NCI-H2107 (cell line): ENCODE data around the gene MRPL50.

Experiments used
- DNase-seq: peaks from one replicate; lab custom pipeline; 2025; lab: John Stamatoyannopoulos, UW

Gene MRPL50

DNA sequence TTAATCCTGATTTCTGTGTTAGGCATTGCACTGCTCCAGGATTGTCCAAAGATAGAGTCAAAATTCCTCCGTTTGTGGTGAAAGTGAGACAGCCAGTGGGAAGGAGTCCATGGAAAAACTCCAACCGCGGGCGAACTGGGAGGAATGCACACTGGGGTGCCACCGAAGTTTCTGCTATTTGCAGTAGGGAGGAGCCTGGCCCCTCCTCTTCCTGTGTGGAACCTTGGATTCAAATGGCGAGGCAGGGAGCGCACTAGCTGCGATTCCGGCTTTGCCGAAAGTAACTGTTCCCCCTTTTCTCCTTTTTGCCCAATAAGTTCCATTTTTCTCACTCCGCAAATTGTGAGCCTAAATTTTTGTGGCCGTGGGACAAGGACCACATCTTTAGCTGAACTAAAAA lies 22.9 kb downstream of the MRPL50 start:
- DNase-seq, result no peak

DNA sequence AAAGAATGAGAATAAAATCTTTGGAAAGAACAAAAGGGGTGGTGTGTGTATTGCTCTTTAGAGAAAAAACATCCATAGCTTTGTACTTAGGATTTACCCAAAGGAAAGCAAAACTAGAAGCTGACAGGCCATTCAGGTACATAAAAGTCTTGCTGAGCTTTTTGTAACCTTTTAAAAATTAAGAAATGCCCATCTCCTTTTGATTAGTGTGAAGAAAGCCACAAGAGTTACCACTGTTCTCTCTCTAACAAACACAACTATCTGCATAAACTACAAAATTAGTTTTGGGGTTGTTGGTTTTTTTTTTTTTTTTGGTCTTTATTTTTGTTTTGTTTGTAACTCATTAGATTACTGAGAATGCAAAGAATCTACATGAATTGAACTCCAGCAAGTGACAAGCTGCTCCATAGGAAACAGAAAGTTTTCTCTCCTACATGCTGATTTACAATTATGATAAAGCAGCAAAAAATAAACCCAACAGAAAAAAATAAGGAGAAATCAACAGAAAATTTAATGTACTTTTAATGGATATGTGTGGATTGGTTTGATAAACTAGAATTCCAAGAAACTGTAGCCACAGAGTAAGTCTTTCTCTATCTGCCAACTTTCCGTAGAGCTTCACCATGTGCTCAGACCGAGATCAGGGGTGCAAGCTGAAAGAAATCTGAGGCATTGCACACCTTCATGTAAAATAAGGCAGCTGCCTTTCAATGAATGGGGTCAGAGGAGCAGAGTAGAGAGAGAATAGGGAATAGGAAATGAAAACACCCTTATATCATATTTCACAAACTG lies 25.9 kb downstream of the MRPL50 start:
- no peak for DNase-seq

- no peak for DNase-seq
Measured at GRCh38 chr9:101371813-101372212, 26.6 kb downstream of the MRPL50 start.

- no peak for DNase-seq
Measured at GRCh38 chr9:101369884-101370531, 28.4 kb downstream of the MRPL50 start.

GRCh38 chr9:101369286-101369685 lies 29.1 kb downstream of the MRPL50 start:
- DNase-seq, result no peak

GRCh38 chr9:101367323-101367722 lies 31.1 kb downstream of the MRPL50 start:
- DNase-seq, result no peak

DNA sequence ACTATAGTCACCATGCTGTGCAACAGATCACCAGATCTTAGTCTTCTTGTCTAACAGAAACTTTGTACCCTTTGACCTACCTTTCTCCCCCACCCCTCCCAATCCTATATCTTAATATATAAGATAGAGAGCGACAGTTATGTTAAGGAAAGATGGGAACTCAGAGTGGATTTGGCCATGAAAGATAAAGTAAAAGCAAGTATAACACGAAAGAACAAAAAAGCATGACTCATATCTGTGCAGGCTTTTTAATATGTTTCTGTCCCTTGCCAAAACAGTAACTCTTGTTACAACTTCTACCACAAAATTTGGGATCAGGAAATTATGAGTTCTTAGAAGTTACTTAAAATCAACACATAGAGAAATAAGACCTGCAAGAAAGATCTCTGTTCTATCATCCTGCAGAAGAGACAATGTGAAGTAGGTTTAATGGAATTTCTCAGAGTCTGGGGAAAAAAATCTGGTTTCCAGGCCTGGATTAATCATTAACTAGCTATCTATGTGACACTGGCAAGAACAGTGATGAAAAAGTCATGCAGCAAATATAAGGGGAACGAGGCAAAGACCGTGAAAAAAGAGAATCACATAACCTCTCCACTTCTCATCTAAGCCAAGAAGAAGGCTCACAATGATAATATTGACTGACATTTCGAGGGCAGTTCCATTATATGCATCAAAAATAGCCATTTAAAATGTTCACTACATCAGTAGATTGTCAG lies 32.2 kb downstream of the MRPL50 start:
- DNase-seq, result no peak

DNA sequence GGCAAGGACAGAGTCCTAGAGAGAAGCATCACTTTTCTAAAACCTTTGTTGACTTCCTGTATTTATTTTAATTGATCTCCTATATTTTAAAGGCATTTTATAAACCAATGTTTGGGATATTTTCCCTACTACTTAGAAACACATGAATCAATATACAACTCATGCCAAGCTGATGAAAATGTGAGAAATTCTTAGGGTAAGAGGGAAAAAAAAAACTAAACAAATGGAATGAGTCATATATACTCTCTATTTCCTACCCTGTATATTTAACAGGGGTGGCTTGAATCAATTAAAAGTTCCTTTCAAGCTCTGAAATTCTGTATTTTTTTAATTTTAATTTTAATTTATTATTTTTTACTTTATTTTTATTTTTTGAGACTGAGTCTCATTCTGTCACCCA lies 33.2 kb downstream of the MRPL50 start:
- DNase-seq, result no peak

- no peak for DNase-seq
Measured at GRCh38 chr9:101362450-101362849, 36.0 kb downstream of the MRPL50 start.

DNA sequence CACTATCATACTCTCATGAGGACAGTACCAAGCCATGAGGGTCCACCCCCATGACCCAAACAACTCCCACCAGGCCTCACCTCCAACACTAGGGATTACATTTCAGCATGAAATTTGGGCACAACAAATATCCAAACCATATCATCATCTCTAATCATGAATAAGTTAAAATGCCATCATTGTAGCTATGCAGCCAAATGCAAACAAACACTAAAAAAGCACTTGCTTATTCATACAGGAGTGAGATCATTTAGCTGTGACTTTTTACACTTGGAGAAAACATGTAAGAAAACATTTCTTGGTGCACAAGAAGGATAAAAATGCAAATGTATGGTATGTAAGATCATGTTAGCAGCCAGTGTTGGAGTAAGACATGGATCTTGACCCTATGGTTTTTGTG lies 37.8 kb downstream of the MRPL50 start:
- no peak for DNase-seq

DNA sequence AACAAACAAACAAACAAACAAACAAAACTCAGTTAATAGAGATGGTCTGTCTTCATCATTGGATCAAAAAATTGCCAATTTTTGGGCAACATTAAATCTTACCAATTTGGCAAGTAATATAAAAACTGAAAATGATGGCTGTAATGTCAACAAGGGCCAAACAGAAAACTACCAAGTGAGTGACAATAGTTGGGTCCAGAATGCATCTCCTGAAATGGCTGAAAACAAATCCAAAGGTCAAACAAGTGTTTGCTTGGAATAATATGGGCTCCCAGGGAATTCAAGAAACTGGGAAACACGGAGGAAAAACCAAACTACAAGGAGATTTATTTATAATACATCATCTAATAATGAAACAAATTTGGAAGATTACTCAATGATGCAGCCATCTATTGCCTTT lies 38.7 kb downstream of the MRPL50 start:
- no peak for DNase-seq

DNA sequence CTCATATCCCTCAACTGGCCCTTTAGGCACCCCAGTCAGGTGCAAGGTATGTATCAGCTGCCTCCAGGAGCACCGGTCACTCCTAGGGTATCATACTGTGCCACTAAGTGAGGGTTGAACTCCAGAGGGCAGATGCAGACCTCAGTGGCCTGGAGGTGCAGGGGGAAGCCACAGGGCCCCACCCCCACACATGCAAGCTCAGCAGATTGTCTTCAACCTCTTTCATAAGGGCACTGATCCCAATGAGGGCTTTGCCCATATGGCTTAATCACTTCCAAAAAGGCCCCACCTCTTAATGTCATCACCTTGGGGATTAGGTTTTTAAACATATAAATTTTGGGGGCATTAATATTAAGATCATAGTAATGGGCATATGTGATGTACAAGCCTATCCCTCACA lies 41.8 kb downstream of the MRPL50 start:
- no peak for DNase-seq

- no peak for DNase-seq
Measured at GRCh38 chr9:101354765-101355708, 43.4 kb downstream of the MRPL50 start.

- DNase-seq, result no peak
Measured at GRCh38 chr9:101354143-101354764, 44.2 kb downstream of the MRPL50 start.

GRCh38 chr9:101353683-101354082 lies 44.7 kb downstream of the MRPL50 start:
- no peak for DNase-seq

- DNase-seq, result no peak
Measured at GRCh38 chr9:101352892-101353463, 45.4 kb downstream of the MRPL50 start.

GRCh38 chr9:101350285-101350684 lies 48.1 kb downstream of the MRPL50 start:
- DNase-seq, result no peak

- no peak for DNase-seq
Measured at GRCh38 chr9:101342595-101342994, 55.8 kb downstream of the MRPL50 start.

- DNase-seq, result no peak
Measured at GRCh38 chr9:101341958-101342357, 56.5 kb downstream of the MRPL50 start.
